ENCODE results near the gene TLR1. TPM values are rescaled to one million over a fixed set of nuclear protein-coding genes. Genes with fewer than 3 reads are reported as not detected.
"Not testable (repeated sequence)": the region's sequence is repeated elsewhere in the genome, so short reads cannot be mapped to it uniquely, and the experiment has no call there.

TLR1 gene
- polyA plus RNA-seq, 4 donors = 3.1 to 4.9 (median 3.9) TPM

DNA sequence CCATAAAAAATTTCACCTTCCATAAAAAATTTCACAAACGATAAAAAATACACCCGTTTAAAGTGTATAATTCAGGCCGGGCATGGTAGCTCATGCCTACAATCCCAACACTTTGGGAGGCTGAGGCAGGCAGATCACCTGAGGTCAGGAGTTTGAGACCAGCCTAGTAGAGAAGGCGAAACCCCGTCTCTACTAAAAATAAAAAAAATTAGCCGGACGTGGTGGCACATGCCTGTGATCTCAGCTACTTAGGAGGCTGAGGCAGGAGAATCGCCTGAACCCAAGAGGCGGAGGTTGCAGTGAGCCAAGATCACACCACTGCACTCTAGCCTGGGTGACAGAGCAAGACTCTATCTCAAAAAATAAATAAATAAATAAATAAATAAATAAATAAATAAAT, 1.7 kb upstream of the TLR1 start:
- DNase-seq (ENCODE audit: low read depth in 4 of 4, low spot score in 2 of 4) = not testable (repeated sequence)

DNA sequence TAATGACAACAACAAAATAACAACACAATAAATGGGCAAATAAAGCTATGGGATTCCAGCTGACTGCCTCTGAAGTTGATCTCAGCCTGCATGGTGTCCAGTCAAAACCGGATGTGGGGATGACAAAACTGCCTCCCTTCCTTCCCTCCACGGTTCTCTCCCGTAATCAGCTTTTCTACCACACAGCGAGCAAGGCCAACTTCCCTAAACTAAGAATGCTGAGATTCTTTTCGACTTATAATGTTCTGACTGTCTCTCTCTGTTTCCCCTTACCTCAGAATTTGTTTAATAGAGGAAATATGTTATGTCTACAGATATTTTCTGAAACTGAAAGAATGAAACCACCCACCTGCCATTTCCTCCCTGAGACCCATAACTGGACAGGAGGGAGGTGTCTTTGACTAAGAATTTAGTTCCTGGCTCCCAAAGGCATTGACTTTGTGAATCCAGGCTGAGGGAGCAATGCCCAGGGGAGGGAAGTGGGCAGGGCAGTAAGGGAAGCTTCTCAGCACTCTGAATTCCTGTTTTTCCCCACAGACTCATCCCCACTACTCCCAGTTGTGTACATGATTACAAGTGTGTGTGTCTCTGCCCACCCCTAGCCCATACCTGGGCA, 1.0 kb upstream of the TLR1 start:
- DNase-seq (ENCODE audit: low read depth in 4 of 4, low spot score in 2 of 4) = no peak

DNA sequence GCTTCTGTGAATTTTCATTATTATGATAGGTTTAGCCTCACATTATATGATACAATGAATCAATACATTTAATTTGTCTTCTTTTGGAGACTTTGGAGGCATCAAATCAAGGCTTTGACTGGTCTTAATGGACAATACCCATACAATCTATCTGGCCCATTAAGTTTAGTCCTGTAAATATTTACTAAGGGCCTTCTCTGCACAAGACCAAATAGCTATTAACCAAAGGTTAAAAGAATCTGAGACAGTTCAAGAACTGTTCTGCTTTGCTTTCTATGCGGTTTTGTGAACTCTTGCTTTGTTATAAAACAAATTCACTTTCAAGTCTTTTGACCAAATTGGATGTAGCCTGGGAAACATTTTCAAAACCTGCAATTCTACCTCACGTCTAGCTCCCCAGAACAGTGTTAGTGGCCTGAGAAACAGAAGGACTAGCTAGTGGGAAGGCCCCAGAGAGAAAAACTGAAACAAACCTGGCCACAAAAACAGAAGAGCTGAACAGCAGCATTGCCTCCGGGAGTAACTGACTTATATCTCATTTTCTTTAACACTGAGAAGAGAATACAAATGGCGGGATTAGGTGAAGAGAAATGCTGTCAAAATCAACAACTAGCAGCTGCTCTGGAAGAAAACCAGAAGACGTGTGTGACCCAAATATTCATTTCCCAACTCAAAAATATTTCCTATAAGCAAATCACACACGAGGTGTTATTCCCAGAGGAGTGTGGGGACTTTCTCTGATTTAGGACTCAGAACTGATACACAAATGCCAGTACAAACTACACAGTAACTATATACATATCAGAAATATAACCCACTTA, 548 bp downstream of the TLR1 start:
- peak in 1 of 4 donors; percentile 13 for DNase-seq (ENCODE audit: low read depth in 4 of 4, low spot score in 2 of 4)

DNA sequence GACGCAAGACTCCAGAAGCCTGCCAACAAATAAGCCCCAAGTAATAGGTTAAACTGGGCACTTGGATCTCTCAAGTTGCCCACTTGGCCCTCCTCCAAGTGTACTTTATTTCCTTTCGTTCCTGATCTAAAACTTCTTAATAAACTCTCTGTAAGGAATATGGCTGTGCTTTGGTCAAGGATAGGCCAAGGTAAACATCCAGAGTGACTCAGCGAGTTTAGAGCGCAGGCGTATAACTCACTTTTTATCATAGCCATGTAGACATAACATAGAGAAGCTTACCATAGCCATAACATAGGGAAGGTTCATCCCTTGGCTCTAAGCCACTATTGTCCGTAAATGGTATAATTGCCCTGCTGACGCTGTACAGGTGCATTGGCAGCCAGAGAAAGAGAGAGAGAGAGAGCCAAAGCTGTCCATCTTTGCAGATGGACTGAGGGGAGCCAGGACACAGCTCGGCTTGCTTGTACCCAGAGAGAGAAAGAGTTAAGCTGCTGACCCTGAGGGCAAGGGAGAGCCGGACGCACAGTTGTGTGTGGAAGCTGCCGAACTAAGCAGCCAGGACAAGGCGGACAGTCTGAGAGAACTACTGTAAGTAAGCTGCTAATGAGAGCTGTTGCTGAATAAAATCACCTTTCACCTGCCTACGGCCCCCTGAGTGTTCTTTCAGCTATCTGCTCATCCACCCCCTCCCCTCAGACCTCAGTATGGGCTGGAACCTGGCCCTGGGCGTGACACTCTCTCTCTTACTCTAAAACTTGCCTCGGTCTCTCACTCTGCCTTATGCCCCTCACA, 1.8 kb downstream of the TLR1 start:
- no peak for DNase-seq (ENCODE audit: low read depth in 4 of 4, low spot score in 2 of 4)

DNA sequence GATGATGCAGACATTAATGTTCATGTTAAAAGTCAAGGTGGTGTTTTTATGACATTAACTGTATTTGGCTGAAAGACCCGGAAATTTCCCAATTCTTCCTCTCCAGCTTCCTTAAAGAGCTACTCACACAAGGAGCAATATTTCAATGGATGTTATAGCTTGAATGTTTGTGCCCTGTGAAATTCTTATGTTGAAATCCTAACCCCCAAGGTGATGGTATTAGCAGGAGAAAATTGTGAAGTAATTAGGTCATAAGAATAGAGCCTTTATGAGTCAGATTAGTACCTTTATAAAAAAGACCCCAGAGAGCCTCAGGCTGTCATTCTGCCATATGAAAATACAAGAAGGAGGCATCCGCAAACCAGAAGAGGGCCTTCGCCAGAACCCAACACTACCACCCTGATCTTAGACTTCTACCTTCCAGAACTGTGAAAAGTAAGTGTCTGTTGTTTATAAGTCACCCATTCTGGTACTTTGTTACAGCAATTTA, 3.6 kb downstream of the TLR1 start:
- no peak for DNase-seq (ENCODE audit: low read depth in 4 of 4, low spot score in 2 of 4)

DNA sequence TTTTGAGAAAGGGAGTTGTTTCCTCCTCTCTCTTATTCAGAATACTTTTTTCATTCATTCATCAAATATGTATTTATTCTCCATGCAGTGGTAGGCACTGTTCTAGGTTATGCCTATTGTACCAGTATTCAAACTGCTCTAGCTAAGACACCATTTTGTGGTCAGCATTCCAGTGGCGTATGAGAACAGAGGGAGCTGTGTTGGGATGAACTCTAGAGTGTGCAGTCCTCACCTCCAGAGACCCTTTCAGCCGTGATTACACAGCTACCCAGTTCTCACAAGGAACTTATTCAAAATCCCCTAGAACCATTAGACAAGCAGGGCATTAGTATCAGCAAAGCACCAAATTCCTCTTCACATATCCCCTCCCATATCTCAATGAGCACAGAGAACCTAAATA, 4.2 kb downstream of the TLR1 start:
- DNase-seq (ENCODE audit: low read depth in 4 of 4, low spot score in 2 of 4) = no peak

DNA sequence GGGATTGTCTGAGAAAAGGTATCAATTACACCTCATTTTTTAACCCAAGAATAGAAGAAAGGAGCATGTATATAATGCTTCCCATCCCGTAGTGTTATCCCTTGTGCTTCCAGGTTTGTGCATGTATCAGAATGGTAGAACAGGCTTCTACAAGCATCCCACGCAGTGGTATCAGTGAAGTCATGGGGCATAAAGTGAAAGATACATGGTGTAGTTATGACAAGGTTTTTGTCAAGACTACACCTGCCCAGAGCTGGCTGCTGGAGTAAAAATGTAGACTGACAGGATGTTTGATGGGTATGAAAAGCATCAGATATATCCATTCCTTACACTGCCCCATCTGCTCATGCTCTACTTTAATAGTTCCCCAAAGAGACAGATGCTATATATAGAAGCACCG, 9.5 kb downstream of the TLR1 start:
- DNase-seq (ENCODE audit: low read depth in 4 of 4, low spot score in 2 of 4) = no peak

DNA sequence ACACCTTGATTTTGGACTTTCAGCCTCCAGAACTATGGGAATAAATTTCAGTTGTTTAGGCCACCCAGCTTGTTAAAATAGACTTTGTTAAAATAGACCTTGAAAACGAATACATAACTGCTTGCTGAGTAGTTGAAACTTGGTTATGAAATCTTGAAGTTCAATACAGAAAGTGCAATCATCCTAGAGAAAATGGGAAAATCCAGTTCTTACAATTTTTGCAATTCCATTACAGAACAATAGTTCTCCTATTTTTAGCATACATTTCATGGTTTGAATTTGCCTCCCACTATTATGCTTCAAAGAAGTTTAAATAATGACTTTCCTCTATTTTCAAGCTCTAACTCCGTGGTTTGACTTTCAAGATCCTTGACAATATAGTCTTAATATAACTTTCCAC, 10.5 kb downstream of the TLR1 start:
- DNase-seq (ENCODE audit: low read depth in 4 of 4, low spot score in 2 of 4) = no peak

DNA sequence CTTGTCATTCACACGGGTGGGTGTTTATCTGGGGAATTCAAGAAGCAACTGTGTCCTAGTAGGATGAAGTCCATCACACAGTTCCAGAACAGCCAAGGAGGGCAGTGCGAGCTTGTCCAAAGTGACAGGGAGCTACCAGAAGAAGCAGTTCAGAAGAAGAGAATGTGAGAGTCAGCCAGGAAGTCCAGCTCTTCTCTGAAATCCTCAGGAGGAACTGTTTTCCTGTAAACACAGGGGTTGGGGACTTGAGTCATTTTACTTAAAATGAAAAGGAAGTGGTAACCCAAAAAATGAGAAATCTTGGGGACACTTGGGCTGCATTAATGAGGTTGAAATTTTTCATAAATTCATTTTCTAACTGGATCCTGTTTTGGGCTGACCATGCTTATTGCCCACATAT, 13.6 kb downstream of the TLR1 start:
- no peak for DNase-seq (ENCODE audit: low read depth in 4 of 4, low spot score in 2 of 4)

DNA sequence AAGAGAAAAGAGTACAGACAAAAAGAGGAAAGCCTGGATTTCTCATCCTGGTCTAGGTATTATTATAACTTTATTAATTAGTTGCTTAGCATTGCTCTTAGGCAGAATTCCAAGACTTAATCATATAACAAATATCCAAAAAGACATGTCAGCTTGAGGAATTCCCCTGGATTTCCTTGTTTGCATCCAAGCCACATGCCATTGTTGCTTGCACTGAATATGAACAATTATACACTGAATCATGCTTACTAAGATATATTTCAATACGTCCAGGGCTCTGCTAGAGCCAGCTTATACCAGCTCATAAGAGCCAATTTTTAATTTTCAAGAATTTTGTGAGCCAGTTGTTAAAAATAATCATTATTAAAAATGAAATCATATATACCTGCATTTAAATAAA, 16.3 kb downstream of the TLR1 start:
- DNase-seq (ENCODE audit: low read depth in 4 of 4, low spot score in 2 of 4) = no peak

DNA sequence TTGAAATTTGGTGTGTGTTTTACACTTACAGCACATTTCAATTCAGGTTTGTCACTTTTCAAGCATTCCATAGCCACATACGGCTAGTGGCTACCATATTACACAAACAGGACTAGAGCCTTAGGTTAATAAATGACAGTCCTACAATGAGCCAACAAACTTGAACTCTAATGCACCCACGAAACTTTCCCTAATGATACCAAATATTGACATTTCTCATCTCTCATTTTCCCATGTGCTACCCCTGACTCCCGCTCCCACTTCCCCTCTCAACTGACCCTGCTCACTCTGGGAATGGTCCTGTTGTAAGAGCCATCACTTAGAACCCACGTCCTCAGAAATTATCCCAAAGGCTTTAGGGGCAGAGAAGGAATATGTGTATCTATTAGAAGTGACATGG, 16.9 kb downstream of the TLR1 start:
- DNase-seq (ENCODE audit: low read depth in 4 of 4, low spot score in 2 of 4) = no peak

DNA sequence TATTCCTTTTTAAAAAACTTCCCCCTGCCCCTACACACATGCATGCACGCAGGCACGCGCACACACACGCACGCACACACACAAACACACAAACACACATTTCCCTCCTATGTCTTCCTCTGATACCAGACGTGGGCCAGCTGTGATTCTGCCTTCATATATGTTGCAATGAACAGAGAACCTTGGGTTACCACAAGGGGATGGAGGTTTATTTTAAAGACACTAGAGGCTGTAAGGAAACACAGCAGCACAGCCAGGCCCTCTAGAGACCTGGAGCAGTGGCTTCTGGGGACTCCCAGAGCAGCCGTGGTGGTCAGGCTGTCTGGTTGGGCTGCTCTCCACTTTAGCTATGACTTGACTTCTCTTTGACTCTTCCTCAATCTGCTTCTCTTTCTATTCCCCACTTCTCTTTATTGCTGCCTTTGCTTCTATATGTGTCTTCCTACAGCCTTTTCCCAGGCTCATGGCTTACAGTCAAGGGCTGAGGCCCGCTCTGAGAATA, 18.6 kb downstream of the TLR1 start:
- no peak for DNase-seq (ENCODE audit: low read depth in 4 of 4, low spot score in 2 of 4)

DNA sequence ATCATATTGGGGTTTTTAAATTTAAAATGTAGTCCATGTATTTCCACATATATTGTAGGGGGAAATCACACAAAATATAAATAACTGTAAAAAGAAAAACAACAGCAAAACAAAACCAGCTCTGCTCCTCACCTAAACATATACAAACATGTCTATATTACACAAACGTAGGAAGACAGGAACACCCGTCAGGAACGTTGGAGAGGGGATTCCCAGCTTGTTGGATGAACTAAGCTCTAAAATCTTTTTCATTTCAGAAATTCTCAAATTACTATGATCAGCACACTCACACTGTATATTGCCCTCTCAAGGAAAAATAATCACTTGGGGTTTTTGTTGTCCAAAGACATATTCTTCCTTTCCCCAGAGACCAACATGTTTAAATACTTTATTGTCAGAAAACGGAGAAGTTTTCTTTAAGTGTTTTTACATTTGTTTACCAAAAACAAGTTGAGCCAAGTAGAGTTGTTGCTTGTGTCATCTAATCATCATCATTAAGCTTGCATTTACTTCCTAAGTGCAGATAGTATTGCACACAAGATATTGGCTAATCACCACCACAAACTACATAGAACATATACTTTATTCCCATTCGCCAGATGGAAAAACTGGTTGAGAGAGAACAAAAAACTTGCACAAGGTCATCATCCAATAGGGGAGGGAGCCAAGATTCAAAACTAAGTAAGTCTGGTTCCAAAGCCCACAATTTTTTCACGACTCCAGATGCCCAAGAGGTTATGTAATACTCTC, 19.4 kb downstream of the TLR1 start:
- no peak for DNase-seq (ENCODE audit: low read depth in 4 of 4, low spot score in 2 of 4)

DNA sequence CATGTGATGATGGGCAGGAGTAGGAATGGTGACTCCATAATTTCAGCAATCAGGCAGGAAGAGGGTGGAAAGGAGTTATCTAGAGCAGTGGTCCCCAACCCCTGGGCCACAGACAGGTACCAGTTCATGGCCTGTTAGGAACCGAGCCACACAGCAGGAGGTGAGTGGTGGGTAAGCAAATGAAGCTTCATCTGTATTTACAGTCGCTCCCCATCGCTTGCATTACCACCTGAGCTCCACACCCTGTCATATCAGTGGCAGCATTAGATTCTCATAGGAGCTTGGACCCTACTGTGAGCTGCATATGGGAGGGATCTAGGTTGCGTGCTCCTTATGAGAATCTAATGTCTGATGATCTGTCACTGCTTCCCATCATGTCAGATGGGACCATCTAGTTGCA, 20.4 kb downstream of the TLR1 start:
- no peak for DNase-seq (ENCODE audit: low read depth in 4 of 4, low spot score in 2 of 4)

DNA sequence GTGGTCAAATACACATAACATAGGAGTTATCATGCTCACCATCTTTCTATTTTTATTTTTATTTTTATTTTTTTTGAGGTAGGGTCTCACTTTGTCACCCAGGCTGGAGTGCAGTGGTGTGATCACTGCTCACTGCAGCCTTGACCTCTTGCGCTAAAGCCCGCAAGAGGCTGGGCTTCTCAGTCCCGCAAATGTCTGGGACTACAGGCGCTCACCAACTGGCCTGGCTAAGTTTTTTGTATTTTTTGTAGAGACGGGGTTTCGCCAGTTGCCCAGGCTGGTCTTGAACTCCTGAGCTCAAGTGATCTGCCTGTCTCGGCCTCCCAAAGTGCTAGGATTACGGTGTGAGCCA, 21.5 kb downstream of the TLR1 start:
- DNase-seq (ENCODE audit: low read depth in 4 of 4, low spot score in 2 of 4) = no peak

DNA sequence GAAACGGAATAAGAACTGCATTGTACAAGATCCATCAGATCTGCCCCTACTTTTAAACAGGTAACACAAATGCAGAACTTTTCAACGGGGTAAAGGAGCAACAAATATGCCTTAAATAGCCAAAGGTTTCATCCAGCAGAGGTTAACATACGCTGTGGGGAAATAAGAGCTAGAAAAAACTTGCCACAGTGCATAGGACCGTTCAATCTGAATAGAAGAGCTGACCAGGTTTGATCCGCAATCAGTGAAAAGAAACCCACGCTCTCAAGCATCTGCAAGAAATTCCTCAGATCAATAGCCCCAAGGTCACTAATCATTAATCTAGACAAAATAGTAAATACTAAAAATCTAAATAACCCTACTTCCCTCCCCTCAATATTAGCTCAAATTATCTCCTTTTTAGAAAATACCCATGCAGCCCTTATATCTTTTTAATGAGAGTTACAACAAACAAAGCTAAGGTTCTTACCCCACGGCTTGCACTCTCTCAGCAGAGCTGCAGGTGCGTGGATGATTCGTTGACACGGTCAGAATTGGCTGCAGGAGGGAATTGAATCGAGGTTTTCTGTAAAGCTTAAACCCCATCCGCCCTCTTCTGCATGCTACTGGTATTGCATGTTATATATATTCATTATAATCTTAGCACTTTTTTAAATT, 22.0 kb downstream of the TLR1 start, which contains the start of gene TLR10:
Gene TLR10, minus strand, starts transcription at position 539 of the 657 bp plus-strand sequence. CDS start 7,400 bp downstream, outside the sequence.
- no peak for DNase-seq (ENCODE audit: low read depth in 4 of 4, low spot score in 2 of 4)

DNA sequence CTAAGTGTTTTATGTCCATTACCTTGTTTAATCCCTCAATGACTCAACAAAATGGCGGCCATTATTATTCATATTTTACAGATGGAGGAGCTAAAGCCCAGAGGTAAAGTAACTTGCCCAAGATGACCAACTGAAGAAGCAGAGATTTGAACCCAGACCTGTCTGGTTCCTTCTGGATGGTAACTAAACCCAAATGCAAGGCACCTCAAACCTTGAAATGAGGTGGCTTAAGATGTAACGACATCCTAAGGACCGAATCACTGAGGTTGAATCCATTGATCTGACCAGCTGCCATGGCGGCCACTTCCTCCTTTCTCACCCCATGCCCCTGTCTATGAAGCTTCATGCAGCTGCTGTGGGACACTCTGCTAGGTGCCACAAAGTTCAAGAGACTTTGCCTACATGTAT, 22.7 kb downstream of the TLR1 start:
- no peak for DNase-seq (ENCODE audit: low read depth in 4 of 4, low spot score in 2 of 4)

DNA sequence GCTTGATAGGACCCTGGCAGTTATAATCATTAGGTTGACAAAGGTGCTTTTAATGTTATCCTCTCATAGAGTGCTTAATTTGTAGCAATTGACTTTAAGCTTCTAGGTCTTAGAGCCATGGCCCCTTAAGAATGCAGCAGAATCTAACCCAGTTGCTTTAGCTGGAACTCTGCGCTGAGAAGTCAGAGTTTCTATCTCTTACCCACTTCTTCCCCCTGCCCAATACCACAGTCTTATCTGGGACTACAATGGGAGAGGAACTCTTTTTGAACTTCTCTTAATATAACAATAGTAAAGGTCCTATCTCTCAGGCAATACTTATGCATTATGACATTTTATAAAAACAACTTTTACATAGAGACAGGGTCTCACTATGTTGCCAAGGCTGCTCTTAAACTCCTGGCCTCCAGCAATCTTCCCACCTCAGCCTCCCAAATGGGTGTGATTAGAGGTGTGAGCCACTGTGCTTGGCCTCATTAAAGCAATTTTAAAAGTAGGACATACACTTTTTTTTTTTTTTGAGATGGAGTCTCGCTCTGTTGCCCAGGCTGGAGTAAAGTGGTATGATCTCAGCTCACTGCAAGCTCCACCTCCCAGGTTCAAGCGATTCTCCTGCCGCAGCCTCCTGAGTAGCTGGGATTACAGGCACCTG, 23.6 kb downstream of the TLR1 start:
- no peak for DNase-seq (ENCODE audit: low read depth in 4 of 4, low spot score in 2 of 4)

DNA sequence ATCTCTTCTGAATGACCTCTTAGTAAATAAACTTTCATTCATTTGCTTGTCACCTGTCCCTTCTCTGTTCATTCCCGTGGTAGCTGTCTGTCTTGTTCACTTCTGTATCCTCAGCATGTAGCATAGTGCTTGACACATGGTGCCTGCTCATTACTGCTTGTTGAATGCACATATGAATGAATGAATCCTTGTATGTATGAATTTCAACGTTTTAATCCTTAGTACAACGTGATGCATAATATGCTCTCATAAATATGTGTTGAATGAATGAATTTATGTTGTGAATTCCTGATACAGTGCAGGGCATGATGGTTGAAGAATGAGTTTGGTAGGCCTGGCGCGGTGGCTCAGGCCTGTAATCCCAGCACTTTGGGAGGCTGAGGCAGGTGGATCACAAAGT, 24.8 kb downstream of the TLR1 start:
- DNase-seq (ENCODE audit: low read depth in 4 of 4, low spot score in 2 of 4) = no peak
